Right lung (tissue), 5 donors: ENCODE data around the gene LRFN4. TPM values are rescaled to one million over a fixed set of nuclear protein-coding genes. Genes with fewer than 3 reads are reported as not detected.

Experiments used
- polyA plus RNA-seq, 5 donors: library from polyadenylated mRNA; unstranded; fragments of 120-200 nt; gene quantifications; one replicate each; pipeline versions ENCODE4 v1.2.1 to v1.2.3, GENCODE V29; 2013; ENCODE audit warnings: inconsistent platforms in 1 of 5, low replicate concordance in 1 of 5; ENCODE audit not compliant: insufficient read length in 5 of 5, insufficient read depth in 1 of 5

The LRFN4 gene
- polyA plus RNA-seq, 5 donors, result 6.4 to 19.8 (median 8.8) TPM

Other genes with a start within 250 kb of the LRFN4 start
- gene RBM14, start 240.4 kb upstream of the LRFN4 start, polyA plus RNA-seq, result 10 to 100 TPM; 69.2 to 90.3 (median 81.2) TPM
- 100 to 1,000 TPM; 222 to 239 (median 232) TPM for gene RBM4, start 218.4 kb upstream of the LRFN4 start, polyA plus RNA-seq
- gene RBM4B, start 179.2 kb upstream of the LRFN4 start, polyA plus RNA-seq, result 10 to 100 TPM; 68.7 to 81.9 (median 76.5) TPM
- 10 to 100 TPM in 2 of 5 donors, 1 to 10 TPM in 3; 6.1 to 11.5 (median 8.2) TPM for gene SPTBN2, start 127.8 kb upstream of the LRFN4 start, polyA plus RNA-seq
- 10 to 100 TPM; 15.7 to 27.5 (median 21.4) TPM for gene RCE1, start 13.6 kb upstream of the LRFN4 start, polyA plus RNA-seq
- 10 to 100 TPM in 1 of 5 donors, 1 to 10 TPM in 4; 6.4 to 14.1 (median 8.0) TPM for gene PC, start 101.3 kb downstream of the LRFN4 start, polyA plus RNA-seq
- gene C11orf86, start 118.2 kb downstream of the LRFN4 start, polyA plus RNA-seq, result not detected
- under 1 TPM; 0.04 to 0.31 (median 0.10) TPM for gene SYT12, start 166.1 kb downstream of the LRFN4 start, polyA plus RNA-seq
- 10 to 100 TPM in 2 of 5 donors, 1 to 10 TPM in 3; 8.5 to 19.3 (median 9.2) TPM for gene RHOD, start 199.8 kb downstream of the LRFN4 start, polyA plus RNA-seq